ENCODE measurements around the gene TAS2R30.

GRCh38 chr12:11150832-11151231 lies 16.4 kb upstream of the TAS2R30 start:
- TF ChIP-seq CTCF (IDR thresholded peaks at IDR 0.05) (no peak), MYBL2 (CRISPR knock-in tag; IDR thresholded peaks at IDR 0.05) (no peak), TP53 (CRISPR knock-in tag; IDR thresholded peaks at IDR 0.05) (no peak), AR (CRISPR knock-in tag; IDR thresholded peaks at IDR 0.05) (no peak), CREB1 (CRISPR knock-in tag; IDR thresholded peaks at IDR 0.05) (no peak), ZBTB21 (CRISPR knock-in tag; IDR thresholded peaks at IDR 0.05; ENCODE audit: borderline replicate concordance) (no peak), ETV6 (CRISPR knock-in tag; IDR thresholded peaks at IDR 0.05) (no peak), ZNF219 (CRISPR knock-in tag; IDR thresholded peaks at IDR 0.05; ENCODE audit: borderline replicate concordance) (no peak), ZNF416 (CRISPR knock-in tag; IDR thresholded peaks at IDR 0.05) (no peak), SP1 (CRISPR knock-in tag; conservative IDR thresholded peaks at IDR 0.05) (no peak)
- TF ChIP-seq, protein P1, sequence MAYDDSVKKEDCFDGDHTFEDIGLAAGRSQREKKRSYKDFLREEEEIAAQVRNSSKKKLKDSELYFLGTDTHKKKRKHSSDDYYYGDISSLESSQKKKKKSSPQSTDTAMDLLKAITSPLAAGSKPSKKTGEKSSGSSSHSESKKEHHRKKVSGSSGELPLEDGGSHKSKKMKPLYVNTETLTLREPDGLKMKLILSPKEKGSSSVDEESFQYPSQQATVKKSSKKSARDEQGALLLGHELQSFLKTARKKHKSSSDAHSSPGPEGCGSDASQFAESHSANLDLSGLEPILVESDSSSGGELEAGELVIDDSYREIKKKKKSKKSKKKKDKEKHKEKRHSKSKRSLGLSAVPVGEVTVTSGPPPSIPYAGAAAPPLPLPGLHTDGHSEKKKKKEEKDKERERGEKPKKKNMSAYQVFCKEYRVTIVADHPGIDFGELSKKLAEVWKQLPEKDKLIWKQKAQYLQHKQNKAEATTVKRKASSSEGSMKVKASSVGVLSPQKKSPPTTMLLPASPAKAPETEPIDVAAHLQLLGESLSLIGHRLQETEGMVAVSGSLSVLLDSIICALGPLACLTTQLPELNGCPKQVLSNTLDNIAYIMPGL (CRISPR knock-in tag; IDR thresholded peaks at IDR 0.05): no peak
- TF ChIP-seq, protein P2, sequence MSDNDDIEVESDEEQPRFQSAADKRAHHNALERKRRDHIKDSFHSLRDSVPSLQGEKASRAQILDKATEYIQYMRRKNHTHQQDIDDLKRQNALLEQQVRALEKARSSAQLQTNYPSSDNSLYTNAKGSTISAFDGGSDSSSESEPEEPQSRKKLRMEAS (CRISPR knock-in tag; IDR thresholded peaks at IDR 0.05): no peak
- TF ChIP-seq, protein P3, sequence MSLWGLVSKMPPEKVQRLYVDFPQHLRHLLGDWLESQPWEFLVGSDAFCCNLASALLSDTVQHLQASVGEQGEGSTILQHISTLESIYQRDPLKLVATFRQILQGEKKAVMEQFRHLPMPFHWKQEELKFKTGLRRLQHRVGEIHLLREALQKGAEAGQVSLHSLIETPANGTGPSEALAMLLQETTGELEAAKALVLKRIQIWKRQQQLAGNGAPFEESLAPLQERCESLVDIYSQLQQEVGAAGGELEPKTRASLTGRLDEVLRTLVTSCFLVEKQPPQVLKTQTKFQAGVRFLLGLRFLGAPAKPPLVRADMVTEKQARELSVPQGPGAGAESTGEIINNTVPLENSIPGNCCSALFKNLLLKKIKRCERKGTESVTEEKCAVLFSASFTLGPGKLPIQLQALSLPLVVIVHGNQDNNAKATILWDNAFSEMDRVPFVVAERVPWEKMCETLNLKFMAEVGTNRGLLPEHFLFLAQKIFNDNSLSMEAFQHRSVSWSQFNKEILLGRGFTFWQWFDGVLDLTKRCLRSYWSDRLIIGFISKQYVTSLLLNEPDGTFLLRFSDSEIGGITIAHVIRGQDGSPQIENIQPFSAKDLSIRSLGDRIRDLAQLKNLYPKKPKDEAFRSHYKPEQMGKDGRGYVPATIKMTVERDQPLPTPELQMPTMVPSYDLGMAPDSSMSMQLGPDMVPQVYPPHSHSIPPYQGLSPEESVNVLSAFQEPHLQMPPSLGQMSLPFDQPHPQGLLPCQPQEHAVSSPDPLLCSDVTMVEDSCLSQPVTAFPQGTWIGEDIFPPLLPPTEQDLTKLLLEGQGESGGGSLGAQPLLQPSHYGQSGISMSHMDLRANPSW (CRISPR knock-in tag; conservative IDR thresholded peaks at IDR 0.05; ENCODE audit: low read depth): no peak
- TF ChIP-seq, protein P4, sequence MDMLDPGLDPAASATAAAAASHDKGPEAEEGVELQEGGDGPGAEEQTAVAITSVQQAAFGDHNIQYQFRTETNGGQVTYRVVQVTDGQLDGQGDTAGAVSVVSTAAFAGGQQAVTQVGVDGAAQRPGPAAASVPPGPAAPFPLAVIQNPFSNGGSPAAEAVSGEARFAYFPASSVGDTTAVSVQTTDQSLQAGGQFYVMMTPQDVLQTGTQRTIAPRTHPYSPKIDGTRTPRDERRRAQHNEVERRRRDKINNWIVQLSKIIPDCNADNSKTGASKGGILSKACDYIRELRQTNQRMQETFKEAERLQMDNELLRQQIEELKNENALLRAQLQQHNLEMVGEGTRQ (CRISPR knock-in tag; IDR thresholded peaks at IDR 0.05): no peak
